DND-41 (cell line): Measurements from ENCODE around the gene C2orf69.

Experiments
- CTCF ChIP-seq: IDR thresholded peaks from 2 replicates; pipeline ENCODE4 v1.5.1; 2012; ENCODE audit warnings: borderline replicate concordance, low read length, moderate library complexity, mild to moderate bottlenecking; ENCODE audit not compliant: poor library complexity, severe bottlenecking; ENCODE audit errors: extremely low read depth
- EZH2 ChIP-seq: IDR thresholded peaks from 3 replicates; pipeline ENCODE4 v1.6.1; 2012; ENCODE audit warnings: borderline replicate concordance, low read depth, mild to moderate bottlenecking, moderate library complexity, low read length, inconsistent platforms; ENCODE audit not compliant: severe bottlenecking

DNA sequence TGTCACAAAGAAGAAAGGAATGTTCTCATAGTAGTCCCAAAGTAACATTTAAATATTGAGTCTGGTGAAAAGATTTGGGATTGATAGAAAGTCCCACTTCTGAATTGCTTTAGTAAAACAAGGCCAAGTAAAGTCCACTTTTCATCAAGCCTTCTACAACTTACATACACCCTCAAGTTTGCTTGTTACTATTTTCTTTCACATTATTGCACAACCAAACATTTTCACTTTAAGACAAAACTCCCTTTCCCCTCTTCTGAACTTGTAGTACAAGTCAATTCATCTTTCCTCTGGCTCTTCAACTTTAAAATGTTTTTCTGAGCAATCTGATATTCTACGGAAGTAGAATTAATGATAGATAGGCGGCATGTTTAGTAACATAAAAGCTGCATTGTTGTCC, 55.3 kb downstream of the C2orf69 start:
- TF ChIP-seq CTCF = no peak
- TF ChIP-seq EZH2 = no peak
